ENCODE results near the gene EOMES.
A peak's percentile ranks its signal among the peaks of the same experiment; 100 is the strongest.

EOMES gene

DNA sequence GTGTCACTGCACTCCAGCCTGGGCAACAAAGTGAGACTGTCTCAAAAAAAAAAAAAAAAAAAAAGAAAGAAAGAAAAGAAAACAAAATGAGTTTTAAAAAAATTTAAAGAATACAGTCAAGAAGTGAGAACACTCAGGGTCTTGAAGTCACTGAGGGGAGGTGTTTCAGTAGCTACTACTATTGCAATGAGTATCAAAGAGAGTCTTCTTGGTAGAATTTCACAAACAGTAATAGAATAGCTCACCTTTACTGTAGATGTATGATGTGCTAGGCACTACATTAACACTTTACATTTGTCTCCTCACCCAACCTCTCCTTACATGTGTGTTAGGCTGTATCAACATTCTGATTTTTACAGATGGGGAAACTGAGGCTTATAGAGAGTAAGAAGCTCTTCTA is 43.9 kb downstream of the EOMES start:
- no peak for DNase-seq

GRCh38 chr3:27677565-27677964 is 44.6 kb downstream of the EOMES start:
- no peak for DNase-seq

- peak; percentile 52 for DNase-seq
These were observed 46.8 kb downstream of the EOMES start for GRCh38 chr3:27675287-27675686.

GRCh38 chr3:27673701-27674100 is 48.4 kb downstream of the EOMES start:
- DNase-seq = no peak

DNA sequence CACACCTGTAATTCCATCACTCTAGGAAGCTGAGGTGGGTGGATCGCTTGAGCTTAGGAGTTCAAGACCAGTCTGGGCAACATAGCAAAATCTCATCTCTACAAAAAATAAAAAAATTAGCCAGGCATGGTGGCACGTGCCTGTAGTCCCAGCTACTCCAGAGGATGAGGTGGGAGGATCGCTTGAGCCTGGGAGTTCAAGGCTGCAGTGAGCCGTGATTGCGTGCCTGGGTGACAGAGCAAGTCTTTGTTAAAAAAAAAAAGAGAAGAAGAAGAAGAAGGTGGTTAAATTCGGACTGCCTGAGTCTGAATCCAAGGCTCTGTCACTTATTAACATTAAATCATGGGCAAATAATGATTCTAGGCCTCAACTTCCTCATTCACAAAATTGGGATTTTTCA is 51.0 kb downstream of the EOMES start:
- no peak for DNase-seq

GRCh38 chr3:27670619-27671018 is 51.5 kb downstream of the EOMES start:
- no peak for DNase-seq

GRCh38 chr3:27669591-27669990 is 52.5 kb downstream of the EOMES start:
- no peak for DNase-seq

GRCh38 chr3:27667751-27668150 is 54.4 kb downstream of the EOMES start:
- DNase-seq = no peak

GRCh38 chr3:27666708-27667107 is 55.4 kb downstream of the EOMES start:
- peak; percentile 54 for DNase-seq

DNA sequence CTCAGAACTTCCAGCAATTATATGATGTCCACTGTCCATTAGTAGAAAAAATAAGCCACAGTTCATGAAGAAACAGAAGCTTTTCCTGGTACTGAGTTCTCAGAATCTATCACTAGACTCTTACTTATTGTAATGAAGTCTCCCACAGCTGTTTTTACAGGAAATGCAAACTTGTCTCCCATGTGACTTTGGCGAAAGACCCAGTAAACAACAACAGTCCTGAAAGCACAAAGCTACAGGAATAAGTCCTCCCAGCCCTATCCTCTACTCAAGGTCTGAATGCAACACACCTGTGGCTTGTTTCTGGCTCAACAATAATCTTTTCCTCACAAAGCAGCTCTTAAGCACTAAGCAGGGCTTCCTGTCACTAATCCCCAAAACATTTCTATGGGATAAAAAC is 55.9 kb downstream of the EOMES start:
- DNase-seq = no peak
